Putamen (tissue), 1 donor: ENCODE results near the gene SHQ1.
A peak's percentile ranks its signal among the peaks of the same experiment; 100 is the strongest.

Experiments used
- DNase-seq: peaks from one replicate; pipeline ENCODE4 v3.0.0-alpha.2; 2016; ENCODE audit warnings: low spot score

Gene SHQ1

DNA sequence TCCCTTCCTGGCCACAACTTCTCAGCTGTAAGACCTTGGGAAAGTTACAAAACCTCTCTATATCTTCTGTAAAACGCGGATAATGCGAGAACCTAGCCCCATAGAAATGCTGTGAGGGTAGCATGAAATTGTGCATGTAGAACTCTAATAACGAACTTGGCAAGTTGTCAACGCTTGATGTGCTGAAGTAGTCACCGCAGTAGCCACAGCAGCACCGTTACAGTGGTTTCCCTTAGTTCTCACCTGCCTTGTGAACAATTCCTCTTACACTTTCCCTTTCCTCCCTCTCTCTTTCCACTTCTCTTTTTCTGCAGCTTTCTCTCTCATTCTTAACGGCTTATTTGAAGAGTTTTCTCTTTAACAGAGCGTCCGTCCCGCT, 447 bp upstream of the SHQ1 start:
- no peak for DNase-seq

DNA sequence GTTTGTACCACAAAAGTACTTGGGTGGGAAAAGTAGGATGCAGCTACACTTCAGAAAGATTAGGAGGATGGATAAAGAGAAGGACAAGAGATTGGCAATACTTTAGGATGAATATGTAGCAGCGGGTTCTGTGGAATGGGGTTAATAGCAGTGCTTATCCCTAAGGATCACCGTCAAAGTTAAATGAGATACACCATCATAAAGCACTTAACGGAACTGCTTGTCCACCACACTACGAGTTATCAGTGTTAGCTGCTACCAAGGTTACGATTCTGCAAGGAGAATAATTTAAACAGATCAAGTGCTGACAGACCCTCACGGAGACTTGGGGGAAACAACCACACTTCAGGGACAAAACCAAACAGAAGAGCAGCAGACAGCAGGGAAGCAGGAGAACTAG, 963 bp downstream of the SHQ1 start:
- no peak for DNase-seq

DNA sequence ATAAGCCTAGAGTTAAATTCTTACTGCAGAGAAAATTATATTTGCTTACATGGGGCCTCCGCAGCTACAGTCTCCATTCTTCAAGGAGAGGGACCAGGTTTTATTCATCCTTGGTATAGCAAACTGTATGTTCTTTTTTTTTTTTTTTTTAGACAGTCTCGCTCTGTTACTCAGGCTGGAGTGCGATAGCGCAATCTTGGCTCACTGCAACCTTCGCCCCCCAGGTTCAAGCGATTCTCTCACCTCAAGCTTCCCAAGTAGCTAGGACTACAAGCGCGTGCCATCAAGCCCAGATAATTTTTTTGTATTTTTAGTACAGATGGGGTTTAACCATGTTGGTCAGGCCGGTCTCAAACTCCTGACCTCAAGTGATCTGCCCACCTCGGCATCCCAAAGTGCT, 2.1 kb downstream of the SHQ1 start:
- no peak for DNase-seq

DNA sequence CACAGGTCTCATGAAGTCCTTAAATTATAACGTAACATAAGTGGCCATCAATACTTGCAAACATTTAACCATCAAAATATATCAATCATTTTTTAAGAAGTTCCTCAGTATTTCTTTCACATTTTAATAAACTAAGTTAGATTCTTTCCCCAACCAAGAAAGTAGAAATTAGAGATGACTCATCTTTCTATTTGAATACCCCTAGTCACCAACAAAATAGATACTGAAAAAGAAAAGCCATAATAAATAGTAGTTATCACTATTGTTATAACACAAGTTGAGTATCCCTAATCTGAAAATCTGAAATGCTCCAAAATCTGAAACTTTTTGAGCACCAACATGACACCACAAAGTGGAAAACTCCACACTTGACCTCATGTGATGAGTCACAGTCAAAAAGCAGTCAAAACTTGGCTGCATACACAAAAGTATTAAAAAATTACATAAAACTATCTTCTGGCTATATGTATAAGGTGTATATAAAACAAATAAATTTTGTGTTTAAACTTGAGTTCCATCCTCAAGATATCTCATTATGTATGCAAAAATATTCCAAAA, 3.7 kb downstream of the SHQ1 start:
- no peak for DNase-seq

DNA sequence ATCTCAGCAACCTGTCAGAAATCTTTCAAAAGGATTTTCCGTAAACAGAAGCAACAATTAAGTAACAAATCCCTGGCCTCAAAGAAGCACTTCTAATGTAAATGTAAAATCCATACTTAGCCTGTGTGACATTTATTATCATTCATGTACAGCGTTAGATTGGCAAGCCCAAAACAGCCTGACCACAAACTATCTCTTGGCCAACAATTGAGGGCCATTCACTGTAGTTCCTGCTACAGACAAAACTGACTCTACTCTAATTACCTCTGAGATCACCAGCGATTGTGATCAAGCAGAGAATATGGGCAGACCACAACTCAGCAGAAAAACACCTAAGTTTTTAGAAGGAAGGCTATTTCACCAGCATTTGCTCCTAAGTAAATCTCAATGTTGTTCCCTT, 9.2 kb downstream of the SHQ1 start:
- no peak for DNase-seq

DNA sequence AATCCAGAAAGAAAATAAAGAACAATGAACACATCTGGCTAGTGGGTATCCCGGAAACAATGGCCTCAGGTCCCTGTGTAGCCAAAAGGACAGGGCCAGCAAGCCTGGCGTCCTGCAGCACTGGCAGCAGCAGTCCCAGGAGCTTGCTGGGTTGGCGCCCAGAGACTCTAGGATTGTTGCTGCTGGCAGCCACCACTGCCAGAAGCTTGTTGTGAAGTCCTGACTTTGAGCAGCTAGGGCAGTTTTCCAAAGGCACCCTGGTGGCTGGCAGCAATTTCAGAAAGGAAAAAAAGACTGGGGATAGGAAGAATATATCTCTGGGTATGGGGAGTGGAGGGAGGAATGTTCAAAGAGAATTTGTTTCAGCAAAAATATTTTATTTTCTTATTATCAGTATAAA, 11.3 kb downstream of the SHQ1 start:
- DNase-seq = peak; percentile 74

DNA sequence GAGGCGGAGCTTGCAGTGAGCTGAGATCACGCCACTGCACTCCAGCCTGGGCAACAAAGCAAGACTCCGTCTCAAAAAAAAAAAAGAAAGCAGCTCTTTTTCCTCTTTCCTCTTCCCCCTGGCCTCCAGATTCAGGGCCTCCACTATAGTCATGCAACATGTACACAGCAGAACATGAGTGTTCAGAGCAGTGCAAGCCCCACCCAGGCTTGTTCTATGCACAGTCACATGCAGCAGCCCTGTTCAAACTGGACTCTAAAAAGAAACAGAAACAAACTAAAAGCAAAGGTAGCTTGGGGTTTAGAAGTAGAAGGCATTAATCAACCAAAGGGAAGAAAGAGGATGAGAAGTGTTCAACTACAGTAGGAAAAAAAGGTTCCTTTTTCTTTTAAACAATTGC, 11.8 kb downstream of the SHQ1 start:
- DNase-seq = no peak

DNA sequence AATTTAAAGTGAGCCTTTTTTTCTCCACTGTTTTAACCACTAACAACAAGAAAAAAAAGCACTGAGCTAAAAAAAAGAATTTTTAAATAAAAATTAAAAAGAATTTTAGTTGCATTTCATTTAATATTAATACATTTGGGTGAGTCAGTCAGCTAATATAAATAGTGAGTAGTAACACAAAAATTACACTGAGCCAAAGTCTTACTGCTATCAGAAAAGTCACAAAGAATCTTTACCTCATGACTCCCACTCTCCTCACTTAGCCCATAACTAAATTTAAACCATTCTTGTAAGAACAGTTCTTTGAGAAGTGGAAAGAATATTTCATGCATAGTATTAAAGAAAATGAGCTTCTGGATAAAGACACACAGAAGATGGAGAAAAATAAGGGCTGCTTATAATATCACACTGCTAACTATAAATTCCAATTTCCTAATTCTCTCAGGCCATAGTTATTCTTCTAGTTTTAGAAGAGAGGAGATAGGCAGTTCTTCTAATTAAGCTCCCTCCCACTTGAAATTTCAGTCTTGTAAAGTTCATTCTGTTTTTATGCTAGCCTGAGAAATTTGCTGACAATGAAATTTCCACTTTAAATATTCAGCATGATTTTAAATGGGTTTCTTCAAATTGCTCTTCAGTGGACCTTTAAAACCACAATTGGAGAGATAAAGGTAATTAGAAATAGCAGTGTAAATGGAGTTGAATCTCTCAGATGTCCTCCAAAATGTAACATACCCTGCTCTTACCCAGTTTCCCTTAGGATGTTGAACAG, 17.6 kb downstream of the SHQ1 start:
- no peak for DNase-seq

DNA sequence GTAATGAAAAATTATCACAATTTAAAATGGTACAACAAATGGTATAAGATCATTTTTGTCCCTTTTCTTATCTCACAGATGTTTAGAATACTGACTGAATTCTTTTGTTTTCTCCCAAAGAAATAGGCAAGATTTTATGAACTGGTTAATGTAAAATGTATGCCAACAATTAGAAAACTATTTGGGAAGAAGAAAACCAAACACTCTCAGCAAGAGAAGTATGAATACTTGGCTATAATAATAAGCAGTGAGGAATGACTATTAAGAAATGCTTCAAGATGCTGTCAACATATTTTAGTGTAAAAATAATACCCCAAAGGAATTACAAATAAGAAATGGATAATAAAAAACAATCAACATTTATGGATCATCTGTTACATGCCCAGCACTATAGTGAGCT, 18.5 kb downstream of the SHQ1 start:
- DNase-seq = no peak

DNA sequence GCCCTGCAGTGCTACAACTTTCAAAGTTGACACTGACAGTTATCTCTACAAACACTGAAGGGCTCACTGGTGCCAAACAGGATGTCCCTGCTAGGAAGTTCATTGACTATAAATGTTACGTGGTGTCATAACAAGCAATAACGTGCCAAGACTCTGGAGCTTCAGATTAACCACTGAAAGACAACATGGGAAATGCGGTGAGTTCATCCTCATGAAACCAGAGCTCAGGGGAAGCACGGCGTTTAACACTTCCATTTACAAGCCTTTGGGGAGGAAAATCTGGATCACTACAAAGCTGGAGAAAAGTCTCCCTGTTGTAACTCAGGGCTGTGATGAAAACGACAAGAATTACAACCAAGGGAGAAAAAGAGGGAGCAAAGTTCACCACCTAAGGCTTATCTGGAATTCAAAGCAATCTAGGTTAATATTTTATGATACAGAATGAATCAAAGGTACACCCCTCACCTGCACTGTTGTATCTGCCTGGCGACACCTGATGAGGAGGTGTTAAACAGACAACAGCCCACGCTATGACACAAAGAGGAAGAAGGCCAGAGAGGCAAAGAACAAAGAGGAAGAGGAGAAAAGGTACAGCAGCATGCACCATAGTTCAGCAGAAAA, 27.0 kb downstream of the SHQ1 start:
- DNase-seq = no peak

DNA sequence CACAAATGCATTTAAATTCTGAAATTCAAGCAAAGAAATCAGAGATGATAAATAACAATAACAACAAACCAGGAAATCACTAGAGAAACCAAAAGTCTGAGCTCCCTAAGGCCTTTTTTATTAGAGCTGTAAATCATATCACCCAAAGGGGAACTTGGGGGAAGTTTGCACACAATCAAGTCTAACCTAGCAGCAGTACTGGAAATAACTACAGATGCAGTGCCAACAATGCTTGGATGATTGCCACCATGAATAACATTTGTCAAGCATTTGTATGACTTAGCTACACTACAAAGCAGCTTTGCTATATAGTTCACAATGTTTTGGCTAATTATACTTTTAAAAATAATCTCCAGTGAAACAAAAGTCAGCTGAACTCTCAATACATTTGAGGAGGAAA, 27.8 kb downstream of the SHQ1 start:
- DNase-seq = peak; percentile 53

DNA sequence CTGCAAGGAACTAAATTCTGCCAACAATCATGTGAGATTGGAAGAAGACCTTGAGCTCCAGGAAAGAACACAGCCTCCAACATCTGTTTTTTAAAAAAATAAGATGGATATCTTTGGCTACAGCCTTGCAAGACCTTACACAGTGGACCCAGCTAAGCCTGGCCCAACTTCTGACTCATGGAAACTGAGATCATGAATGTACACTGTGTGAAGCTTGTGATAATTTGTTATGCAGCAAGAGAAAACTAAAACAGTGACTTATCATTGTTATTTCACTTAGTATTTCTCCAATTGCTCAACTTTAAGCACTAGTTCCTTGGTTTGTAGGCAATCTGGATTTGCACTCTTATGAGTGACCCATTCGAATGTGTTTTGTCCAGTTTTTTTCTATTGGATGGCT, 29.3 kb downstream of the SHQ1 start:
- no peak for DNase-seq

DNA sequence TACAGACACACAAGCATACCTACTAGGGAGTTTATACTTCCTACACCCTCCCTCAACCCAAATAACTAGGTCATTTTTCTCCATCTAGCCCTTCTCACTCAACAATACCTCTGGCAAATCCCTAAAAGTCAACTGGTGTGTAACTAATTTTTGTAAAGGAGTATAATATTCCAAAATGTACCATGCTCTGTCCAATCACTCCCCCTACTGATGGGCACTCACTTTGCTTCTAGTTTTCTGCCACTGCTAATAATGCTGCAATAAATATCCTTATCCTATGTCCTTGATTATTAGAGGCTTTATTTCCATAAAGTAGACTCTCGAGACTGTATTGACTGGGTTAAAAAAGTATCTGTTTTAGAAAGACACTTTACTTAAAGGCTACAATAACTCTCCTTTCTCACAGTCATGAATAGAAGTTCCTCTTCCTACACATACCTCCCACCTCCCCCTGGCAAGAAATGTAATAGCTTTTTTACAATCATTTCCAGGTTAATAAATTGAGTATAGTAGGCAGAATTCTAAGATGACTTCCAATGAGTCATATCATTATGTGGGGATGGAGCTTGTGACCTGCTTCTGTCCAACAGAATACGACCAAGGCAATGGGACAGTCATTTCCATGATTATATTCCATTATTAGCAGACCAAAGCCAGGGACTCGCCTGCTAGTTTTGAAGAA, 30.0 kb downstream of the SHQ1 start:
- peak; percentile 34 for DNase-seq

DNA sequence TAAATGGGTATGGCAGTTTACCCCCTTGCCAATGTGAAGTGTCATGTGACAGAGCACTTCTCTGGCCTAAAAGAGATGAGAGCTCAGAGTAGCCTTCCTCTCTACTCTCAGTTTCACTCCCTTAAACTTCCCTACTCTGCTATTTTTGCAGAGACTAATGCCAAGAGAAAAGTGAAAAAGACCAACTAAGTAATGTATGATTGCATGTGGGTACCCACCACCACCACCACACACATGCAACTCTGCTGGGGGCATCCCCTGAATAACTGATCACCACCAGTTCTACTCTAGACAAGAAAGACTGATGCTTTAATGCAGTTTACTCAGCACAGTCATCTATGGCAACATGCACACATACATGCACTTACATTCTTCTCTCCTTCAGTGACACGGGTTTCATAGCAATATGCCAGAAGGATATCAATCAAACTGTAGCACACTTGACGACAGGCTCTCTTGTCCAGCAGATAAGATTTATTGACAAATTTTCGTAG, 31.3 kb downstream of the SHQ1 start:
- DNase-seq = no peak

DNA sequence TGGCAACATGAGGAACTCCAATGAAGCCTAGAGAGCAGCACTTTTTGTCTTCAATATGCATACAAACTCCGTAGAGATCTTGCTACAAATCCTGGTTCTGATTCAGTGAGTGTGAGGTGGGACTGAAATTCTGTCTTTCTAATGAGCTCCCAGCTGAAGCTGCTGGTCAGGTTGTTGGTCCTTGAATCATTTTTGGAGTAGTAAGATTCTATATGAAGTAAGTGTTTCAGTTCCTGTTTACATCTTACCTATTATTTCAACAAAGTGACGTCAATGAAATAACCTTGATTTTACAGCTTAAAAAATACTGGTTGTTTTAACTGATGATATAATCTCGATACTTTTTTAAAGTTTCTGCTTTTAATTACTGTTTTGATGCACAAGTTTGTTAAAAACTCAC, 33.9 kb downstream of the SHQ1 start:
- no peak for DNase-seq

DNA sequence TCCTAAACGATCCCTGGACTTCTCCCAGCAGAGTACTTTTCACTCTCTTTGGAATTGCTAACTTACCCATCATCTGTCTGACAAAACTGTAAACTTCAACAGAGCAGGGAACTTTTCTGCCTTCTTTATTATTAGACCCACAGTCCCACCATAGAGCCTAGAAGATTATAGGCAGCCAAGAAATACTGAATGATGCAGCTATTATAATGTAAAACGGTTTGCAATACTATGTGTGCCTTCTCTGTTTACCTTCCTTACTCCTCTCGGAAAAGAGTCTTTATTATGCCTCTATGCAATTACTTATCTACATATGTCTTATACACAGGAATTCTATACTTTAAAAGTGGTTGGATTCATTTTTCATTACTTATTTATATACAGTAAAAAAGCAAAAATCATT, 36.0 kb downstream of the SHQ1 start:
- DNase-seq = no peak

DNA sequence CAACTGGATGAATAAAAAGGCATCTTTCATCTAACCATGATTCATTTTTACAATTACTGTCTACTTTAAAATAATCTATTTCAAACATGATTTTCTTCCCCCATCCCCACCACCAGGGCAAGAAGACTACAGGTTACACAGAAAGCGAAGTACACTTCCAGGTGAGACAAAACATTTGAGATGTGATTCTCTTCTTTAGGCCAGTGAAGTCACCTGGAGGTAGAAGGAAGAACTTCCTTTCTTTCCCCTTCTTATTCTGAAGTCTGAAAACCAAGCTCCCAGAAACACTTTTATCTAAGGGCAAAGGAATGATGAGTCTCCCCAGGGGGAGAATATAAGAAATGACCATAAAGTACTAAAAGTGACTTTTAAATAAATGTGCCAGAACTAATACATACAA, 36.7 kb downstream of the SHQ1 start:
- DNase-seq = no peak

DNA sequence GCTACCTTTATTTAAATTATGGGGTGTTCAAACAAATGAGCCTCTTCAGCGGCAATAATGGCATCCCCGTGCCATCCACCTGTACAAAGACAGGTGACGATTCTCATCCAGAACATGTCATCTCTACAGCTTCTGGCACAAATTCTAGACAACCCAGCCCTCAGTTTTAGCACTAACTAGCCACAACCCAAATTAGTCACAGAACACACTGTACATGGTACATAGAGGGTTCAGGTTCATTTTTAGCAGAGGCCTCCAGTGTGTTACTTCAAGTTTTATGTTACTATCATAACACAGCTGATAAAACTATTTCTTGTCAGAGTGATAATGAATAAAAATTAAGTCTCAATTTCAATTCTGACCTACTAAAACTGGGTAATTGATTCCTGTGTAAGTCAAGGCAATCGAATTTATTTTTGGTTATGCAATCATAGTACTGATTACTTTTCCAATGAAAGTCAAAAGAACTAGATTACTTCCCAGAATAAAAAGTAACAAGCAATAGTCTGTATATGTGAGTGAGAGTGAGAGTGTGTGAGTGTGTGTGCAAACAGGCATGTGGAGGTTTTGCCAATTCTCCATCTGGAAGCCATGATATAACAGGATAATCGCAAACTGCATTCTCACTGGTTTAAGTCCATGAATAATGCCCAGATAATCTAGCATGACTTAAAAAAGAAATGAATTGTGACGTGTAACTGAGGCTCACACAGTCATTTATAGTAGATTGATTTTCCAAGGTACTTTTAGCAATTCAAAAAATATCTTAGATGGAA, 37.4 kb downstream of the SHQ1 start:
- no peak for DNase-seq

DNA sequence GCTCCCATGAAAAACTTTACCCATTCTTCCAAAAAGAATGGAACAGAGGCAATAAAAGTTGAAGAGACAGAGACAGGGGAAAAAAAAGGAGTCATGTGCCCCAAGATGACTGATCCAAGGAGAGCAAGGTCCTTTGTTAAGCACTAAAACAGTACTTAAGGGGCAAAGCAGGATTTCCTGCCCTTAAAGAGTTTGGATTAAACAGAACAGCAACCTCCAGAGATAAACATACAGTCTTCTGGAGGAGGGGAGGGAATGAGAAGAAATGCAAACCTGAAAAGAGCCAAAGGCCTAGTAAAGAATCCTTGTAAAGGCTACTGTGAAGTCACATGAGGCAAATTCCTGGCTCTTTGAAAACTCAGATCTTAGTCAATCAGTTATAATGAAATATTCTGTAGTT, 38.2 kb downstream of the SHQ1 start:
- no peak for DNase-seq

DNA sequence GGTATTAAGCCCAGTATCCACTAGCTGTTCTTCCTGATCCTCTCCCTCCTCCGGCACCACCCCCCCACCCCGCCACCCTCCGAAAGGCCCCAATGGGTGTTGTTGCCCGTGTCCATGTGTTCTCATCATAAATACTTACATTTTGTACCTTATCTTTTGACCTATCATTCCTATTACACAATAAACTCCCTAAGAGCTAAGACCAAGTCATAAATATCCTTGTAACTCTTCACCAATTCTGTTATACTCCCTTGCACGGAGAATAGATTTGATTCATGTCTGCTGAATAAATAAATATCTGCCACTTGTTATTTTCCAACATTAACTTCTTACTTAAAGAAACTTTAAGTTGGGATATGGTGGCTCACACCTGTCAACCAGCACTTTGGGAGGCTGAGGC, 43.9 kb downstream of the SHQ1 start:
- DNase-seq = no peak

DNA sequence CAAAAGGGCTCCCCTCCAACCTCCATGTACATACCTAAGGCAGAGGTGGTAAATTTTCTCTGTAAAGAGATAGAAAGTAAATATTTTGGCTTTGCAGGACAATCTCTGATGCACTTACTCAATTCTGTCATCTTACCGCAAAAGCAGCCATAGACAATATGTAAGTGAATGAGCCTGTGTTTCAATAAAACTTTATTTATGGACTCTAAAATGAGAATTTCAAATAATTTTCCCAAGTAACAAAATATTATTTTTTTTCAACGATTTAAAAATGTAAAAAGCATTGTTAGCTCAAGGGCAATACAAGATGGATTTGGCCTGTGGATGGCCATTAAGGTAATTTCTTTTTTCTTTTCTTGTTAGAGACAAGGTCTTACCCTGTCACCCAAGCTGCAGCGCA, 44.7 kb downstream of the SHQ1 start:
- DNase-seq = no peak

DNA sequence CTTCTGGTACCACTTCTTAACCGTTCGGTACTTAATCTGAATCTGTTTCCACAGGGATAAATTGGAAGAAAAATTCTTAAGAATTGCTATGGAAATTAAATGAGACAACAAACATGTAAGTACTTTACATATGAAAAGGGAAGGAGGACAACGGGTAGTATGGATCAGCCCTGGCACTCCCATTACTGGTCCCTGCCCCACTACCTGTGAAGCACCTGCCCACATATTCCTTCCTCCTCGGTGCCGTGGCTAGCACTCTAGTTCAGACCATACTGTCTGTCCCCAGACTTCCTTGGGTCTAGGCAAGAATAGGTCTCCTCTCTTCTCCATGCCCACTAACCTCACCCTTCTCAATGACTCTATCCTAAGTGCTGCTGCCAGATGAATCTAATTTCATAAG, 46.2 kb downstream of the SHQ1 start:
- no peak for DNase-seq
